ENCODE results near the gene JARID2.

Gene JARID2

DNA sequence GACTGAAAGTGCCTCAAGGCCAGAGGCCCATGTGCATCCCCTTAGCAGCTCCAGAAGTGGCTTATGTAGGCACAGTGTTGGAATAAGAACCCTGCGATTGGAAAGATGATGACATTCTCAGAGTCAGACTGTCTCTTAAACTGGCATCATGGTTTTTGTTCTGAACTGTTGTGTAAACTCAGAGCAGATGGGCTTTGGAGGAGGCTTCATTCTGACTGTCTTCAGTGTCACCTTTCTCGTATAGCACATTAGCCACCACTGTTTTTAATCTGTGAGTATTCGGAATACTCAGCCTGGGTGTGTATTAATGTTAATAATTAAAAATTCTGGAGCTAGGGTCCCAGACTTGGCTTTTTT is 140.9 kb downstream of the JARID2 start:
- Histone ChIP-seq H2AFZ (no peak overlapping the region), H3K27ac (no peak overlapping the region), H3K4me3 (ENCODE audit: low read depth, low read length) (no peak overlapping the region), H3K27me3 (ENCODE audit: control insufficient read depth, insufficient read depth, low read length) (no peaks in the 10 kb centered on the region), H3K79me2 (peaks cover 67% of the 10 kb centered on the region), H3K4me1 (peaks cover 27% of the 10 kb centered on the region), H3K9me3 (ENCODE audit: control insufficient read depth, low read length) (no peaks in the 10 kb centered on the region), H3K36me3 (ENCODE audit: control insufficient read depth, insufficient read depth, low read length) (no peaks in the 10 kb centered on the region), H3K9ac (no peak overlapping the region), H3K4me2 (ENCODE audit: low read length) (no peak overlapping the region)
- TF ChIP-seq CTCF (IDR thresholded peaks at IDR 0.05): no peak

DNA sequence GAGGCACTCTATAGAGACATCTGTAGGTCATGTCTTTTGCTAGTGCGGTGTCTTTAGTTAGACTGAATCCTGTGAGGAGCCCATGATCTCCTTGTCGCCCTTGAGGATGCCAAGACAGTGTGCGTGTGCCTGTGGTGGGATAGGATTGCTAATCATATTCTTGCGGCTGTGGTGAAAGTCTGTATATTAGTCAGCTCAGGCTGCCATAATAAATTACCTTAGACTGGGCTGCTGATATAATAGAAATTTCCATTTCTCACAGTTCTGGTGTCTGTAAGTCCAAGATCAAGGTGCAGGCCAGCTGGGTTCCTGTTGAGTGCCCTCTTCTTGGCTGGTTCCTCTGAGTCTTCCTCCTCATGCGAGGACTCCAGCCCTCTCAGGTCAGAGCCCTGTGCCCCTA is 141.2 kb downstream of the JARID2 start:
- H3K79me2 ChIP-seq: peaks cover 66% of the 10 kb centered on the region
- no peaks in the 10 kb centered on the region for H3K27me3 ChIP-seq (ENCODE audit: control insufficient read depth, insufficient read depth, low read length)
- H3K36me3 ChIP-seq (ENCODE audit: control insufficient read depth, insufficient read depth, low read length): no peaks in the 10 kb centered on the region
- H3K27ac ChIP-seq: no peak overlapping the region
- no peak for TF ChIP-seq CTCF (IDR thresholded peaks at IDR 0.05)
- no peak overlapping the region for H2AFZ ChIP-seq
- no peak overlapping the region for H3K4me2 ChIP-seq (ENCODE audit: low read length)
- H3K9me3 ChIP-seq (ENCODE audit: control insufficient read depth, low read length): no peaks in the 10 kb centered on the region
- H3K9ac ChIP-seq: no peak overlapping the region
- peaks cover 27% of the 10 kb centered on the region for H3K4me1 ChIP-seq
- H3K4me3 ChIP-seq (ENCODE audit: low read depth, low read length): no peak overlapping the region

- H3K4me2 ChIP-seq (ENCODE audit: low read length): no peak overlapping the region
- peaks cover 64% of the 10 kb centered on the region for H3K79me2 ChIP-seq
- no peaks in the 10 kb centered on the region for H3K36me3 ChIP-seq (ENCODE audit: control insufficient read depth, insufficient read depth, low read length)
- H2AFZ ChIP-seq: no peak overlapping the region
- H3K4me1 ChIP-seq: peaks cover 27% of the 10 kb centered on the region
- no peaks in the 10 kb centered on the region for H3K27me3 ChIP-seq (ENCODE audit: control insufficient read depth, insufficient read depth, low read length)
- H3K27ac ChIP-seq: no peak overlapping the region
- no peak overlapping the region for H3K9ac ChIP-seq
- no peak for TF ChIP-seq CTCF (IDR thresholded peaks at IDR 0.05)
- no peaks in the 10 kb centered on the region for H3K9me3 ChIP-seq (ENCODE audit: control insufficient read depth, low read length)
- no peak overlapping the region for H3K4me3 ChIP-seq (ENCODE audit: low read depth, low read length)
These were observed 143.4 kb downstream of the JARID2 start for GRCh38 chr6:15389084-15389764.

- H3K27ac ChIP-seq: no peak overlapping the region
These were observed 144.2 kb downstream of the JARID2 start for GRCh38 chr6:15389765-15390723.

More at GRCh38 chr6:15389765-15390723, 144.2 kb downstream of the JARID2 start:
- no peaks in the 10 kb centered on the region for H3K36me3 ChIP-seq (ENCODE audit: control insufficient read depth, insufficient read depth, low read length)
- no peaks in the 10 kb centered on the region for H3K27me3 ChIP-seq (ENCODE audit: control insufficient read depth, insufficient read depth, low read length)
- TF ChIP-seq CTCF (IDR thresholded peaks at IDR 0.05): peak; percentile 60
- H3K4me3 ChIP-seq (ENCODE audit: low read depth, low read length): no peak overlapping the region
- H3K9me3 ChIP-seq (ENCODE audit: control insufficient read depth, low read length): no peaks in the 10 kb centered on the region
- H3K4me1 ChIP-seq: peaks cover 20% of the 10 kb centered on the region
- H2AFZ ChIP-seq: no peak overlapping the region
- no peak overlapping the region for H3K9ac ChIP-seq
- peaks cover 63% of the 10 kb centered on the region for H3K79me2 ChIP-seq
- H3K4me2 ChIP-seq (ENCODE audit: low read length): peak overlapping the region; percentile 9

Data from parathyroid adenoma (tissue), 2 donors.